GM20000 (cell line): ENCODE results near the gene KIAA1614.

ENCODE experiments used
- DNase-seq: peaks from one replicate; pipeline ENCODE4 v3.0.0; 2012; ENCODE audit warnings: low spot score
- CTCF ChIP-seq: IDR thresholded peaks from 2 replicates; pipeline ENCODE4 v1.5.1; 2012; ENCODE audit warnings: mild to moderate bottlenecking, control low read depth; ENCODE audit errors: extremely low read depth, missing control alignments

Gene KIAA1614

GRCh38 chr1:180912801-180913565, at the start of gene KIAA1614:
Gene KIAA1614 (plus strand): TSS chr1:180912897. CDS start chr1:180913244, 347 bp downstream.
- TF ChIP-seq CTCF, result no peak
- peak; percentile 72 for DNase-seq

- no peak for TF ChIP-seq CTCF
- DNase-seq, result peak; percentile 20
Measured at GRCh38 chr1:180863158-180863775, 49.4 kb upstream of the KIAA1614 start.

GRCh38 chr1:180881806-180882509, 30.7 kb upstream of the KIAA1614 start:
- TF ChIP-seq CTCF, result peak; percentile 32
- DNase-seq, result peak; percentile 69

GRCh38 chr1:180884588-180885300, 28.0 kb upstream of the KIAA1614 start:
- no peak for DNase-seq

GRCh38 chr1:180886338-180886737, 26.4 kb upstream of the KIAA1614 start:
- TF ChIP-seq CTCF, result no peak
- DNase-seq, result no peak

More at GRCh38 chr1:180884588-180885300, 28.0 kb upstream of the KIAA1614 start:
- no peak for TF ChIP-seq CTCF

- no peak for TF ChIP-seq CTCF
- no peak for DNase-seq
Measured at GRCh38 chr1:180887841-180888240, 24.9 kb upstream of the KIAA1614 start.
